Stimulated activated CD8-positive, alpha-beta memory T cell treated with anti-CD3 and anti-CD28 coated beads, Interleukin-4, amount 100 ng/mL, for 24 hours (primary cell): ENCODE data around the gene SWAP70.
"Not testable (repeated sequence)": the region's sequence is repeated elsewhere in the genome, so short reads cannot be mapped to it uniquely, and the experiment has no call there.

Experiments used
- DNase-seq: peaks from one replicate; pipeline ENCODE4 v3.0.0-alpha.2; 2020; ENCODE audit warnings: low read depth

SWAP70 gene

GRCh38 chr11:9692691-9693090, 28.8 kb downstream of the SWAP70 start:
- no peak for DNase-seq

- DNase-seq: no peak
These were observed 30.1 kb downstream of the SWAP70 start for GRCh38 chr11:9693801-9694553.

GRCh38 chr11:9695228-9695627, 31.4 kb downstream of the SWAP70 start:
- not testable (repeated sequence) for DNase-seq

- DNase-seq: no peak
These were observed 33.9 kb downstream of the SWAP70 start for GRCh38 chr11:9697766-9698165.

GRCh38 chr11:9700105-9700801, 36.4 kb downstream of the SWAP70 start:
- no peak for DNase-seq

- no peak for DNase-seq
These were observed 37.9 kb downstream of the SWAP70 start for GRCh38 chr11:9701799-9702198.

- DNase-seq: no peak
These were observed 39.4 kb downstream of the SWAP70 start for GRCh38 chr11:9703280-9703679.

- DNase-seq: no peak
These were observed 40.2 kb downstream of the SWAP70 start for GRCh38 chr11:9704037-9704436.

GRCh38 chr11:9704620-9705019, 40.7 kb downstream of the SWAP70 start:
- no peak for DNase-seq

GRCh38 chr11:9705361-9705760, 41.5 kb downstream of the SWAP70 start:
- DNase-seq: not testable (repeated sequence)

- DNase-seq: no peak
These were observed 44.7 kb downstream of the SWAP70 start for GRCh38 chr11:9708544-9708943.

- no peak for DNase-seq
These were observed 46.3 kb downstream of the SWAP70 start for GRCh38 chr11:9710223-9710622.

GRCh38 chr11:9710852-9711251, 47.0 kb downstream of the SWAP70 start:
- no peak for DNase-seq

GRCh38 chr11:9711454-9712307, 47.8 kb downstream of the SWAP70 start:
- DNase-seq: no peak

- no peak for DNase-seq
These were observed 50.5 kb downstream of the SWAP70 start for GRCh38 chr11:9714272-9714940.

GRCh38 chr11:9716275-9717039, 52.6 kb downstream of the SWAP70 start:
- DNase-seq: no peak

- no peak for DNase-seq
These were observed 53.1 kb downstream of the SWAP70 start for GRCh38 chr11:9717040-9717357.

- no peak for DNase-seq
These were observed 53.8 kb downstream of the SWAP70 start for GRCh38 chr11:9717719-9718118.

GRCh38 chr11:9718147-9718546, 54.3 kb downstream of the SWAP70 start:
- no peak for DNase-seq

GRCh38 chr11:9719566-9720289, 55.9 kb downstream of the SWAP70 start:
- no peak for DNase-seq

- DNase-seq: no peak
These were observed 56.4 kb downstream of the SWAP70 start for GRCh38 chr11:9720290-9720630.
